Renal cortex interstitium (tissue), 11 donors: ENCODE data around the gene CYP2E1. TPM values are rescaled to one million over a fixed set of nuclear protein-coding genes. Genes with fewer than 3 reads are reported as not detected.
"Not testable (repeated sequence)": the region's sequence is repeated elsewhere in the genome, so short reads cannot be mapped to it uniquely, and the experiment has no call there.

ENCODE experiments used
- DNase-seq, 11 donors: peaks; one replicate each; pipeline ENCODE4 v3.0.0-alpha.2; 2013; ENCODE audit warnings: low read depth in 9 of 11, low spot score in 4 of 11; ENCODE audit errors: extremely low read depth in 1 of 11
- polyA plus RNA-seq, 3 donors: library from polyadenylated mRNA; unstranded; fragments of 120-200 nt; gene quantifications; one replicate each; pipeline ENCODE4 v1.2.1, GENCODE V29; 2013; ENCODE audit not compliant: insufficient read length in 3 of 3

The CYP2E1 gene
- polyA plus RNA-seq, 3 donors: 1.7 to 2.3 (median 1.7) TPM

- no peak for DNase-seq
Measured at GRCh38 chr10:133565441-133566294, 38.5 kb downstream of the CYP2E1 start, which contains the start of gene SYCE1. Gene SYCE1, minus strand, starts transcription at chr10:133565583. Its CDS starts 54 bp downstream, at chr10:133565529.

DNA sequence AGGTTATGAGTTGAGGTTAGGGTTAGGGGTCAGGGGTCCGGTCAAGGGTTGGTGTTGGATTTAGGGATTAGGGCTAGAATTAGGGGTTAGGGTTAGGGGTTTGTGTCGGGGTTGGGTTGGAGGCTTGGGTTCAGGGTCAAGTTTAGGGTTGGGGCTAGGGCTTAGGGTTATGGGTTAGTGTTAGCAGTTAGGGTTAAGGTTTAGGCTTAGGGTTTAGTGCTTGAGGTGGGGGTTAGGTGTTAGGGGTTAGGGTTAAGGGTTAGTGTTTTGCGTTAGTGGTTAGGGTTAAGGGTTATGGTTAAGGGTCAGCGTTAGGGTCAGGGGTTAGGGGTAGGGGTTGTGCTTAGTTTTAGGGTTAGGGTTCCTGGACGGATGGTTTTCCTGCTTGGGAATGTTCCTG, 40.0 kb downstream of the CYP2E1 start:
- no peak for DNase-seq

GRCh38 chr10:133567609-133568286, 40.6 kb downstream of the CYP2E1 start:
- no peak for DNase-seq

- DNase-seq: no peak
Measured at GRCh38 chr10:133568287-133568614, 41.1 kb downstream of the CYP2E1 start.

DNA sequence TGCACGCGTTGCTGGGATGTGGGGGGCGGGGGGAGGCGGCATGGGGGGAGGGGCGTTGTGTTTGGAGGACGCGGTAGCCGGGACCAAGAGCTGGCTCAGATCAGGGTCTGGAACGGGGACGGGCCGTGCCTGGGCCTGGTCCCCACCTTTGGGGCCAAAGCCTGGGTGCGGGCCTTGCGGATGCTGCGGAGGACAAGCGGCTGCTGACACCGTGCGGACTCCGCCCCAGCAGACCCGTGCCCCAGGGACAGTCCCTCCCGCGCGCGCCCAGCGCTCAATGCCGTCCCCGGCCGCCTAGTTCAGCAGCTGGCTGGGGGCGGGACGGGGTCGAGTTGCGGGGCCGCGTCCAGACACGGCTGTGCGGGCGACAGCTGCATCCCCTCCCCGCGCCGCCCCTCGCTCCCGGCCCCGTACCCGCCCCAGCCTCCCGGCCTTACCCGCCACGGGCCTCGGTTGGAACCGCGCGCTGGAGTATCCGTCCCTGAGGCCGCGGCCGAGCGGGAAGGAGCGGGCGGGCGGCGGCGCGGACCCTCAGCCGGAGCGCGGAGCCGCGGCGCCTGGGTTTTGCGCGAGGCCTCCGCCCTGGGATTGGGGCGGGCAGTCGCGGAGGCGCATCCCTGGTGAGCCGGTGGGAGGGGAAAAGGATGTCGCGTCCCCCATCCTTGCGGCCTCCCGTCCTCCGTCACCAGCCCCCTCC, 41.8 kb downstream of the CYP2E1 start:
- DNase-seq: not testable (repeated sequence)

GRCh38 chr10:133569801-133570200, 42.6 kb downstream of the CYP2E1 start:
- DNase-seq: not testable (repeated sequence)

- not testable (repeated sequence) for DNase-seq
Measured at GRCh38 chr10:133572055-133572454, 44.9 kb downstream of the CYP2E1 start.

DNA sequence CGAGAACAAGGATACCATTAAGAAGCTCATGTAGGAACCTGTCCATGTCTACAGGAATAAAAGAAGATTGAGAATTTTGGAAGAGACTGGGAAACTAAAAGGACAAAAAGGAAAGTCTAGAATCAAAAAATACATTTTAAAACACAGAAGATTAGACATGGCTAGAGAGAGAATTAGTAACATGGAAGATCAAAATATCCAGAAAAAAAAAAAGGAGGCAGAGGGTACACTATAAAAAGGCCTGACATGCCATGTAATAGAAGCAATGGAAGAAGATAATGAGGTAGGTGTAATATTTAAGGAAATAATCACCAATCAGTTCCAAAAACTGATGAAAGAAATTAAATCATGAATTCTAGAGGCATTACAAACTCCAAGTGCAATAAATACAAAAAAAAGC, 46.3 kb downstream of the CYP2E1 start:
- DNase-seq: not testable (repeated sequence)

- not testable (repeated sequence) for DNase-seq
Measured at GRCh38 chr10:133577037-133577436, 49.9 kb downstream of the CYP2E1 start.

Other genes with a start within 250 kb of the CYP2E1 start
- 10 to 100 TPM; 59.2 to 79.8 (median 61.1) TPM for gene TUBGCP2, start 218.5 kb upstream of the CYP2E1 start, polyA plus RNA-seq
- gene ZNF511, start 218.4 kb upstream of the CYP2E1 start, polyA plus RNA-seq: 10 to 100 TPM; 35.9 to 46.1 (median 37.4) TPM
- gene CALY, start 190.5 kb upstream of the CYP2E1 start, polyA plus RNA-seq: under 1 TPM in 2 of 3 donors, not detected in 1; 0.54 to 0.70 TPM
- gene PRAP1, start 180.0 kb upstream of the CYP2E1 start, polyA plus RNA-seq: 1 to 10 TPM; 3.3 to 9.0 (median 4.9) TPM
- 10 to 100 TPM; 14.3 to 22.4 (median 20.8) TPM for gene FUOM, start 169.3 kb upstream of the CYP2E1 start, polyA plus RNA-seq
- 100 to 1,000 TPM; 135 to 149 (median 139) TPM for gene ECHS1, start 154.0 kb upstream of the CYP2E1 start, polyA plus RNA-seq
- 1 to 10 TPM; 4.9 to 9.2 (median 6.8) TPM for gene PAOX, start 148.1 kb upstream of the CYP2E1 start, polyA plus RNA-seq
- gene MTG1, start 133.2 kb upstream of the CYP2E1 start, polyA plus RNA-seq: 10 to 100 TPM; 59.4 to 88.6 (median 67.3) TPM
- 1 to 10 TPM; 3.1 to 5.6 (median 4.7) TPM for gene SPRN, start 102.7 kb upstream of the CYP2E1 start, polyA plus RNA-seq
- gene SCART1, start 73.4 kb upstream of the CYP2E1 start, polyA plus RNA-seq: 1 to 10 TPM; 2.1 to 3.9 (median 2.2) TPM
- under 1 TPM; 0.22 to 0.77 (median 0.60) TPM for gene SYCE1, start 38.2 kb downstream of the CYP2E1 start, polyA plus RNA-seq
- not detected for gene FRG2B, start 99.4 kb downstream of the CYP2E1 start, polyA plus RNA-seq